Measurements from ENCODE around the gene POMZP3. TPM values are rescaled to one million over a fixed set of nuclear protein-coding genes. Genes with fewer than 3 reads are reported as not detected.
"Not testable (repeated sequence)": the region's sequence is repeated elsewhere in the genome, so short reads cannot be mapped to it uniquely, and the experiment has no call there.

Gene POMZP3
- total RNA-seq, 2 donors from 2014 or later: 4.2 to 7.9 TPM

GRCh38 chr7:76613783-76614182 lies 13.3 kb downstream of the POMZP3 start:
- H3K27ac ChIP-seq; intact Hi-C loops (cut with DNase I); H3K4me1 ChIP-seq; H3K9me3 ChIP-seq; H3K27me3 ChIP-seq; H3K36me3 ChIP-seq (replicated peaks in 1 of 2; ENCODE audit: insufficient read depth in 1 of 2, low read depth in 2 of 2); H3K4me3 ChIP-seq: not testable (repeated sequence)
- peak in 2 of 4 donors; percentile 53 to 79 for DNase-seq
- ATAC-seq: peak; percentile 26
- WGBS, 2 donors: 24% methylated on average over 3 of the region's 3 CpGs; no CpG with 5 or more reads in 1 of the 2 donors
- peak in 3 of 7 experiments; percentile 30 to 41 (median 38) for TF ChIP-seq CTCF (IDR thresholded peaks at IDR 0.05)

GRCh38 chr7:76612232-76612631 lies 14.8 kb downstream of the POMZP3 start:
- ATAC-seq; H3K4me3 ChIP-seq; DNase-seq; H3K9me3 ChIP-seq; H3K27me3 ChIP-seq; H3K4me1 ChIP-seq; intact Hi-C loops (cut with DNase I); H3K36me3 ChIP-seq (replicated peaks in 1 of 2; ENCODE audit: insufficient read depth in 1 of 2, low read depth in 2 of 2); H3K27ac ChIP-seq: not testable (repeated sequence)
- WGBS, 2 donors: no CpG with 5 or more reads among the region's 3 CpGs

GRCh38 chr7:76609864-76610263 lies 17.2 kb downstream of the POMZP3 start:
- H3K4me3 ChIP-seq; H3K9me3 ChIP-seq; DNase-seq; H3K27ac ChIP-seq; H3K4me1 ChIP-seq; H3K36me3 ChIP-seq (replicated peaks in 1 of 2; ENCODE audit: insufficient read depth in 1 of 2, low read depth in 2 of 2); H3K27me3 ChIP-seq; intact Hi-C loops (cut with DNase I): not testable (repeated sequence)
- ATAC-seq: peak; percentile 55
- 60% methylated on average over 2 of the region's 10 CpGs; no CpG with 5 or more reads in 1 of the 2 donors for WGBS, 2 donors

DNA sequence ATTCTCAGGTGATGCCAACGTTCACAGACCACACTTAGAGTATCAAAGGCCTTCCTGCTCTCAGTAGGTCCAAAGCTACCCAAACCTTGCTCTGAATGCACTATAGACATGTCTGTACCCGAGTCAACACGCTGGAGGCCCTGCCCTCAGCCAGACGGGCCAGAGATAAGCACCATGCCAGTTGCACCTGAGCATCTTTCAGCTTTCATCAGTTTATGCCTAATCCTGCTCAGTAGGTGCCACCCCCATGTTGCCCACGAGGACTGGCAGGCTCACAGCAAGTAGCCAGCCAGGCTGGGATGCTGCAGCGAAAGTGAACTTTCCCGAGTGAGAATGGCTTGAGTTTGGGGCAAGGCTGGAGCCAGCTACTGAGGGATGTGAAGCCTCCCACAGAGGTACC lies 18.6 kb downstream of the POMZP3 start:
- ATAC-seq; H3K36me3 ChIP-seq (replicated peaks in 1 of 2; ENCODE audit: insufficient read depth in 1 of 2, low read depth in 2 of 2); intact Hi-C loops (cut with DNase I); H3K4me3 ChIP-seq; H3K27ac ChIP-seq; H3K27me3 ChIP-seq; H3K9me3 ChIP-seq; H3K4me1 ChIP-seq; DNase-seq: not testable (repeated sequence)
- 47 to 57% methylated on average over 5 to 6 of the region's 7 CpGs for WGBS, 2 donors

DNA sequence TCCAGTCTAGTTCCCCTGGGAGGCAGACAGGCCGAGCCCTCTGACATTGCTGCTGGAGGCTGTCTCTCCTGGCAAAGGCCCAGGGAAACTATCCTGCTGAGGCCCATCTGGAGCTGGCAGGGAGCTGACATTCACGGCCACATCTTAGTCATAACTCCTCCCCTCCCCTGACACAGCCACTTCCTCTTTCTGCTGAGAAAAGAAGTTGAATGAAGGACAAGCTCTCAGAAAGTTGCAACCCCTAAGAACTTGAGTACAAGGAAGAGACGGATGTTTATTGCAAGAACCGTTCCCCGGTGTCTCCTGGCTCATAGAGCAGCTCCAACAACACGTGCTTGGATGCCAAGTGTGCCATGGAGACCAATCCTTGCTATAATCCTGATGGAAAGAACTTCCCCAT lies 21.1 kb downstream of the POMZP3 start:
- H3K4me1 ChIP-seq; intact Hi-C loops (cut with DNase I); H3K9me3 ChIP-seq; H3K36me3 ChIP-seq (replicated peaks in 1 of 2; ENCODE audit: insufficient read depth in 1 of 2, low read depth in 2 of 2); H3K27me3 ChIP-seq; H3K4me3 ChIP-seq: not testable (repeated sequence)
- WGBS, 2 donors: 3 to 6% methylated on average over 4 to 5 of the region's 6 CpGs
- peak overlapping the region in 2 of 4 donors; percentile 44 to 69 for H3K27ac ChIP-seq
- ATAC-seq (peak; percentile 95), DNase-seq (peak; percentile 70 to 86 (median 82))

- 49 to 70% methylated on average over 3 of the region's 3 CpGs for WGBS, 2 donors
- H3K4me3 ChIP-seq; DNase-seq; H3K27me3 ChIP-seq; ATAC-seq; intact Hi-C loops (cut with DNase I); H3K36me3 ChIP-seq (replicated peaks in 1 of 2; ENCODE audit: insufficient read depth in 1 of 2, low read depth in 2 of 2); H3K4me1 ChIP-seq; H3K9me3 ChIP-seq; H3K27ac ChIP-seq: not testable (repeated sequence)
Measured at GRCh38 chr7:76600650-76601049, 26.4 kb downstream of the POMZP3 start.

DNA sequence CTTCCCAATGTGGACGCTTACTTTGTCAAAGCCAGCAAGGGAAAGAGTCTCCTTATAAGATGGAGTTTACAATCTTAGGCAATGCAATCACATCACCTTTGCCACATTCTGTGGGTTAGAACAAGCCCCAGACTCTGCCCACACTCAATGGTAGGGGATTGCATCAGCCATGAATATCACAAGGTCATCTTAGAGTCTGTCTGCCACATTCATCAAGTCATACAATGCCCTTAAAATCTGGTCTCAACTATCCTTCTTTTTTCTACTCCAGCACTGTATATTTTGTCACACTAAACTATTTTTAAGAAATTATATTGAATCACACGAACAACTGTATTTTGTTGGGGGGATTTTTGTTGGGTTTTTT lies 27.0 kb downstream of the POMZP3 start:
- not testable (repeated sequence) for H3K27me3 ChIP-seq
- 85 to 100% methylated on average over 1 of the region's 2 CpGs for WGBS, 2 donors

GRCh38 chr7:76598590-76599264 lies 28.4 kb downstream of the POMZP3 start:
- DNase-seq; H3K9me3 ChIP-seq; H3K27me3 ChIP-seq; intact Hi-C loops (cut with DNase I); H3K36me3 ChIP-seq (replicated peaks in 1 of 2; ENCODE audit: insufficient read depth in 1 of 2, low read depth in 2 of 2); H3K27ac ChIP-seq; H3K4me3 ChIP-seq; H3K4me1 ChIP-seq; ATAC-seq: not testable (repeated sequence)

More for the DNA sequence above, 27.0 kb downstream of the POMZP3 start:
- intact Hi-C loops (cut with DNase I); H3K36me3 ChIP-seq (replicated peaks in 1 of 2; ENCODE audit: insufficient read depth in 1 of 2, low read depth in 2 of 2); H3K9me3 ChIP-seq; DNase-seq; H3K27ac ChIP-seq; H3K4me1 ChIP-seq; H3K4me3 ChIP-seq: not testable (repeated sequence)
- peak; percentile 21 for ATAC-seq

- H3K27ac ChIP-seq; H3K4me3 ChIP-seq; H3K36me3 ChIP-seq (replicated peaks in 1 of 2; ENCODE audit: insufficient read depth in 1 of 2, low read depth in 2 of 2); DNase-seq; H3K4me1 ChIP-seq; ATAC-seq; intact Hi-C loops (cut with DNase I); H3K27me3 ChIP-seq; H3K9me3 ChIP-seq: not testable (repeated sequence)
- whole genome bisulfite sequencing, 2 donors: 81 to 92% methylated on average over 1 of the region's 1 CpG
Measured at GRCh38 chr7:76597288-76597687, 29.8 kb downstream of the POMZP3 start.

DNA sequence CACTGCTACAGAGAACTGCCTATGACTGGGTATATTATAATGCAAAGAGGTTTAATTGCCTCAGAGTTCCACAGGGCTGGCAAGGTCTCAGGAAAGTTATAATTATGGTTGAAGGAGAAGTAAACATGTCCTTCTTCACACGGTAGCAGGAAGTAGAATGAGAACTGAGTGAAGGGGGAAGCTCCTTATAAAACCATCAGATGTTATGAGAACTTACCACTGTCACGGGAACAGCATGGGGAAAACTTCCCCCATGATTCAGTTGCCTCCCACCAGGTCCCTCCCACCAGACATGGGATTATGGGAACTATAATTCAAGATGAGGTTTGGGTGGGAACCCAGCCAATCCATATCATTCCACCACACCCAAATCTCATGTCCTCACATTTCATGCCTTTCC lies 34.4 kb downstream of the POMZP3 start:
- H3K36me3 ChIP-seq (replicated peaks in 1 of 2; ENCODE audit: insufficient read depth in 1 of 2, low read depth in 2 of 2); H3K4me1 ChIP-seq; H3K9me3 ChIP-seq; H3K4me3 ChIP-seq; ATAC-seq; DNase-seq; H3K27me3 ChIP-seq; intact Hi-C loops (cut with DNase I); H3K27ac ChIP-seq: not testable (repeated sequence)
- WGBS, 2 donors: 59 to 65% methylated on average over 2 of the region's 2 CpGs

DNA sequence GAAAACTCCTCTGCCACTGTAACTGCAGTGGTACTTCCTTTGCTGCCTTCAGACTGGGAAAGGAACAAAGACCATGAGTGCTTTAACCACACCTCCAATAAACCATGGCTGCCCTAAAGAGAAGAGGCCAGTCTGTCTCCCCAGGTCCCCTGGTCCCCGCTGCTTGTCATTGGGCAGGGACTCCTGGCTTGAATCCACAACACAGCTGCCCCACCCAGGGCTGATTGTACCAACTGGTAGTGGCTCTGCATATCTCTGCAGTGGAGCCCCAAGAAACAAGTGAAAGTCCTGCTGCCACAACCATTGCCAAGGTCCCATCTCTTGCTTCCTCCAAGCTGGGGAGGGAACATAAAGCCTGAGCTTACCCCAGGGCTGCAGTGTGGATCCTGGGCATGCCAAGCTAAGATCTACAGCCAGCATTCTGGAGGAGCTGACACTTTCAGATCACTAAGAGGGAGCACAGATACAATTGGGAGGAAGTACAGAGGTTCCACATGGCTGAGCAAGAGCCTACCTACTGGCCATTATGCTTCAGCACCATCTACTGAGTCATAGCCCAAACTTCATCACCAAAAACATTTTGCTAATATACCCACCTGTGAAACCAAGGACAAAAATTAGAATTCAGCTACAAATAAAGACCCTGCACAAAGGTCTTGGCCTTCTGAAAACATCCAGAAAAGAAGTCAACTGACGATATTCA lies 35.3 kb downstream of the POMZP3 start:
- ATAC-seq: not testable (repeated sequence)

More for the DNA sequence above, 35.3 kb downstream of the POMZP3 start:
- DNase-seq; H3K4me1 ChIP-seq; H3K27ac ChIP-seq; H3K4me3 ChIP-seq; intact Hi-C loops (cut with DNase I); H3K27me3 ChIP-seq; H3K36me3 ChIP-seq (replicated peaks in 1 of 2; ENCODE audit: insufficient read depth in 1 of 2, low read depth in 2 of 2); H3K9me3 ChIP-seq: not testable (repeated sequence)
- WGBS, 2 donors: 88 to 93% methylated on average over 1 to 2 of the region's 2 CpGs

Measured in body of pancreas (tissue), 4 donors.